Kidney (tissue), 14 donors: ENCODE data around the gene SPTBN1. TPM values are rescaled to one million over a fixed set of nuclear protein-coding genes. Genes with fewer than 3 reads are reported as not detected.
A peak's percentile ranks its signal among the peaks of the same experiment; 100 is the strongest.

Source experiments
- DNase-seq, 5 donors: peaks; one replicate each; pipeline ENCODE4 v3.0.0-alpha.2; 2013 to 2020
- FAIRE-seq: peaks from 2 replicates; lab custom pipeline; 2012; peaks lifted over from hg19 to GRCh38; lab: Jason Lieb, UNC
- H3K27ac ChIP-seq, 2 donors: one replicate each; pipeline ENCODE4 v1.7.0; 2013; ENCODE audit warnings: low read depth in 2 of 2, low read length in 2 of 2, inconsistent platforms in 1 of 2
- H3K27me3 ChIP-seq: one replicate; pipeline ENCODE4 v1.7.1; 2013; ENCODE audit warnings: low read length, inconsistent platforms; ENCODE audit not compliant: control insufficient read depth, insufficient read depth
- H3K36me3 ChIP-seq, 3 donors: one replicate each; pipeline versions ENCODE4 v1.7.0 to v1.7.1; 2013; ENCODE audit warnings: low read length in 3 of 3, control low read depth in 1 of 3, inconsistent platforms in 1 of 3; ENCODE audit not compliant: insufficient read depth in 3 of 3, control insufficient read depth in 2 of 3
- H3K4me1 ChIP-seq, 3 donors: one replicate each; pipeline versions ENCODE4 v1.7.0 to v1.7.1; 2013; ENCODE audit warnings: low read length in 3 of 3, inconsistent platforms in 1 of 3, low read depth in 1 of 3; ENCODE audit not compliant: control insufficient read depth in 2 of 3, insufficient read depth in 2 of 3
- H3K4me3 ChIP-seq, 3 donors: one replicate each; pipeline versions ENCODE4 v1.7.0 to v1.8.1; 2013; ENCODE audit warnings: low read length in 3 of 3, control low read depth in 1 of 3, inconsistent platforms in 1 of 3
- H3K9ac ChIP-seq, 3 donors: one replicate each; pipeline versions ENCODE4 v1.7.0 to v1.7.1; 2013; ENCODE audit warnings: low read length in 3 of 3, control low read depth in 1 of 3, inconsistent platforms in 1 of 3
- H3K9me3 ChIP-seq, 3 donors: one replicate each; pipeline versions ENCODE4 v1.7.0 to v1.7.1; 2013; ENCODE audit warnings: low read length in 3 of 3, control low read depth in 1 of 3, inconsistent platforms in 1 of 3; ENCODE audit not compliant: control insufficient read depth in 2 of 3, insufficient read depth in 1 of 3
- intact Hi-C: fragments of 100-400 bp; cut with DNase I; formaldehyde crosslinking; loops from one replicate; pipeline ENCODE4 v1.11.1; 2022
- polyA plus RNA-seq: library from polyadenylated mRNA; stranded (reverse); fragments of 350-450 nt; fragmentation: Illumina TruSeq; extraction: RNeasy Lipid Tissue Mini Kit (QIAGEN cat#74804); gene quantifications from one replicate; pipeline ENCODE4 v1.2.3, GENCODE V29; 2014; ENCODE audit warnings: low read depth, low replicate concordance; ENCODE audit not compliant: insufficient read depth
- total RNA-seq: library from RNA; stranded (reverse); fragmentation: NEBNext Ultra II Directional; extraction: Animal tissue kit (Norgen Biotek cat#: 25700); gene quantifications from one replicate; pipeline ENCODE4 v1.2.1, GENCODE V29; 2021
- TF ChIP-seq, protein P1 (sequence below): IDR thresholded peaks from 3 replicates; pipeline ENCODE4 v1.5.1; 2012; ENCODE audit warnings: mild to moderate bottlenecking, moderate library complexity, borderline replicate concordance; ENCODE audit not compliant: insufficient read depth; ENCODE audit errors: extremely low read depth
- donor health status: control.
- donor health status: control.
- donor health status: control.
- donor health status: control.
- donor health status: control.
- donor health status: DM: yes; HTN: yes; CAD: no.
- donor health status: Normal renal cell carcinoma (clear cell type).

The SPTBN1 gene
- total and polyA plus RNA-seq, 2 donors from 2014 or later = 93.2 to 313 TPM

DNA sequence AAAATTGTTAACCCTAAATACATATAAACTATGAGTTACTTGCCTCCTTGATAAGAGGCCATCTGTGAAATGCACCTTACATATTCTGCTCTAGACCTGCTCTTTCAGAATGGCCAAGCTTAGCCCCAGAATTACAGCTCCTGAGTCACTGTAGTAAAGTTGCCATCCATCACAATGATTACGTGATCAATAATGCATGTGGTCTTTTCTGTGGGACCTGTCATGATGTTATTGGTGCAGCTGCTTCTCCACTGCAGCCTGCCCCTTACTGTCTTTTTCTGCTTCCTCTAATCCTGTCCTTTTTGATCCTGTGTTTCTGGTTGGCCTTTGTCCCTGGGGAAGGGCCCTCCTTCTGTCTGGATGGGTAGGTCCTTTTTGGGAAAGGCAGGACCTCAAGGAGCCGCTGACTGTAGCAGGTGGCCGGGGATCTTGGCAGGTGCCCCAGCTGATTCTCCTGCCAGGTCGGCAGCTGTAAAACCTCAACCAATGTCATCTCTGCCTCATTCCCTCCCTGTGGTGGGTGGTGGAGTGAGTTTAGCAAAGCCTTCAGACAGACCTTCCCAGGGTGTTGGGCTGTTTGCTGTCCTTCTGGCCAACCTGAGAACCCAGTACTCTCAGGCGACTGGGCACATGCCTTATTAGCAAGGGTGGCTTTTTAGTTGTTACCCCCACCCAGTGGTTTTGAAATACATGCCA is 141.2 kb downstream of the SPTBN1 start:
- no peaks in the 10 kb centered on the region for H3K27me3 ChIP-seq
- no peak overlapping the region for H3K4me3 ChIP-seq
- H3K27ac ChIP-seq = peak overlapping the region; percentile 13 to 50
- H3K9me3 ChIP-seq = no peaks in the 10 kb centered on the region
- no peak for DNase-seq
- H3K9ac ChIP-seq = peak overlapping the region in 1 of 3 donors; percentile 4
- intact Hi-C loops = no loop called here
- peaks cover 0 to 8% (median 2%) of the 10 kb centered on the region in 3 donors for H3K36me3 ChIP-seq
- no peak for FAIRE-seq
- H3K4me1 ChIP-seq = peaks cover 0 to 63% (median 57%) of the 10 kb centered on the region in 3 donors
- TF ChIP-seq, protein P1, sequence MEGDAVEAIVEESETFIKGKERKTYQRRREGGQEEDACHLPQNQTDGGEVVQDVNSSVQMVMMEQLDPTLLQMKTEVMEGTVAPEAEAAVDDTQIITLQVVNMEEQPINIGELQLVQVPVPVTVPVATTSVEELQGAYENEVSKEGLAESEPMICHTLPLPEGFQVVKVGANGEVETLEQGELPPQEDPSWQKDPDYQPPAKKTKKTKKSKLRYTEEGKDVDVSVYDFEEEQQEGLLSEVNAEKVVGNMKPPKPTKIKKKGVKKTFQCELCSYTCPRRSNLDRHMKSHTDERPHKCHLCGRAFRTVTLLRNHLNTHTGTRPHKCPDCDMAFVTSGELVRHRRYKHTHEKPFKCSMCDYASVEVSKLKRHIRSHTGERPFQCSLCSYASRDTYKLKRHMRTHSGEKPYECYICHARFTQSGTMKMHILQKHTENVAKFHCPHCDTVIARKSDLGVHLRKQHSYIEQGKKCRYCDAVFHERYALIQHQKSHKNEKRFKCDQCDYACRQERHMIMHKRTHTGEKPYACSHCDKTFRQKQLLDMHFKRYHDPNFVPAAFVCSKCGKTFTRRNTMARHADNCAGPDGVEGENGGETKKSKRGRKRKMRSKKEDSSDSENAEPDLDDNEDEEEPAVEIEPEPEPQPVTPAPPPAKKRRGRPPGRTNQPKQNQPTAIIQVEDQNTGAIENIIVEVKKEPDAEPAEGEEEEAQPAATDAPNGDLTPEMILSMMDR = no peak

DNA sequence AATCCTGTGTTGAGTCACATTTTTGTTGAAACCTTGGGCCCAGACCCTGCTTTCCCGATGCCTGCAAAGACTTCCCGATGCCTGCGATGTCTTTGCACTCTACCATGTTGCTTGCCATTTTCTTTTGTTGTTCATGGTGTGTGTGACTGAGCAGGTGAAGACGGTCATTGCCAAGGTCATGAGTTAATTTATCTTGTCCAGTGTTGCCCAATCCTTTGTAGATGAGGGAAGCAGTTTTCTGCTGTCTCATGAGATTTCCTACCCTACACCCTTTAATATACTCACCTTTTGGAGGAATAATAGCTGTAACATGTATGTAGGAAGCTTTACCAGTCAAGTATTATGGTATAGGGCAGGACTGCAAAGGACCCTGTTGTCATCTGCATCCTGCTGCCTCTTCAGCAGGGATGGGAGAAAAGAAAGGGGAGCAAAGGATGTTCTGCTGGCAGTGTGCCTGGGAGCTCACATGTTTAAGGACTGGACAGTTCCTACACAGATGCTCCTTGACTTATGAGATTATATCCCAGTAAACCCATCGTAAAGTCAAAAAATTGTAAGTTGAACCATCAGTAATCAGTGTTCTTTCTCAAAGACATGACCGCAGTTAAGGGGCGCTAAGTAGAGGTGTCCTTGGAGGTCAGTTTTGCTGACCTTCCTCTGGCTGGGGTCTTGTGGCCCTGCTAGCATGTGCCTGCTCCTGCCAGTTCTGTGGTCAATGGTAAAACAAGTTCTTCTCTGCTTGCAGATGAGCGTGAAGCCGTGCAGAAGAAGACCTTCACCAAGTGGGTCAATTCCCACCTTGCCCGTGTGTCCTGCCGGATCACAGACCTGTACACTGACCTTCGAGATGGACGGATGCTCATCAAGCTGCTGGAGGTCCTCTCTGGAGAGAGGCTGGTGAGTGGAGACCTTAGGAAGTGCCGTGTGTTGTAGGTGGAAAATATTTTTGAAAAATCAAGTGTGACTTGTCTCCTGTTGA is 142.5 kb downstream of the SPTBN1 start:
- Histone ChIP-seq H3K9ac (peak overlapping the region in 1 of 3 donors; percentile 17), H3K4me1 (peaks cover under 1 to 75% (median 71%) of the 10 kb centered on the region in 3 donors), H3K9me3 (no peaks in the 10 kb centered on the region), H3K36me3 (peaks cover 0 to 8% (median 2%) of the 10 kb centered on the region in 3 donors), H3K27me3 (no peaks in the 10 kb centered on the region), H3K4me3 (no peak overlapping the region), H3K27ac (peak overlapping the region; percentile 58 to 87)
- intact Hi-C loops = no loop called here
- no peak for FAIRE-seq
- TF ChIP-seq, protein P1 = no peak
- no peak for DNase-seq

DNA sequence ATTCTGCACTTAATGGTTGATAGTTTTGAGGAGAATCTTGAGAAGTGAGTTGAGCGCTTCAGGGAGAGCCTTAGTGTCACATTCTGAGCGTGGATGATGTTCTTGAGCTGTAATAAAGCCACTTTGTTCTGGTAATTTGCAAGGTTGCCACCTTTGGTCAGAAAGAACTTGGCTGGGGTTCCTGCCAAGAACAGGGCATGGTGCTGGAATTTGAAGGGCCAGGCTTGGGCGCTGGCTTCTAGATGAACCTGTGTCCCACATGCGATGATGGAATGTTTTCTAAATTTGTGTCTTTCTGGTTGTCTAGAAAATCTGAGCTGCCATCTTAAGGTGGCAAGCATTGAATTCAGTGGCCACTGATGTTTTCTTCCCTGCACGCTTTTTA is 143.2 kb downstream of the SPTBN1 start:
- no peak for DNase-seq
- Histone ChIP-seq H3K9ac (peak overlapping the region in 1 of 3 donors; percentile 17), H3K4me3 (no peak overlapping the region), H3K4me1 (peaks cover 3 to 82% (median 78%) of the 10 kb centered on the region in 3 donors), H3K27ac (peak overlapping the region; percentile 58 to 87), H3K27me3 (no peaks in the 10 kb centered on the region), H3K36me3 (peaks cover 0 to 8% (median 2%) of the 10 kb centered on the region in 3 donors), H3K9me3 (no peaks in the 10 kb centered on the region)
- intact Hi-C loops = no loop called here
- no peak for FAIRE-seq
- TF ChIP-seq, protein P1 = no peak
